Middle frontal gyrus (tissue), 1 donor: Measurements from ENCODE around the gene KLHL41.
"Not testable (repeated sequence)": the region's sequence is repeated elsewhere in the genome, so short reads cannot be mapped to it uniquely, and the experiment has no call there.

Source experiments
- DNase-seq: peaks from one replicate; pipeline ENCODE4 v3.0.0-alpha.2; 2015; ENCODE audit warnings: low spot score; ENCODE audit errors: extremely low spot score

The KLHL41 gene

GRCh38 chr2:169509955-169510354 lies 453 bp downstream of the KLHL41 start:
- no peak for DNase-seq

- DNase-seq: no peak
These were observed 994 bp downstream of the KLHL41 start for GRCh38 chr2:169510496-169510895.

GRCh38 chr2:169511818-169512217 lies 2.3 kb downstream of the KLHL41 start:
- no peak for DNase-seq

GRCh38 chr2:169512525-169512924 lies 3.0 kb downstream of the KLHL41 start:
- no peak for DNase-seq

GRCh38 chr2:169513094-169513493 lies 3.6 kb downstream of the KLHL41 start:
- DNase-seq: no peak

- no peak for DNase-seq
These were observed 4.4 kb downstream of the KLHL41 start for GRCh38 chr2:169513926-169514325.

GRCh38 chr2:169514758-169515157 lies 5.3 kb downstream of the KLHL41 start:
- DNase-seq: not testable (repeated sequence)

GRCh38 chr2:169516488-169516995 lies 7.0 kb downstream of the KLHL41 start:
- DNase-seq: not testable (repeated sequence)

- no peak for DNase-seq
These were observed 11.4 kb downstream of the KLHL41 start for GRCh38 chr2:169520896-169521295.

GRCh38 chr2:169523681-169524080 lies 14.2 kb downstream of the KLHL41 start:
- no peak for DNase-seq

GRCh38 chr2:169525434-169525833 lies 15.9 kb downstream of the KLHL41 start:
- no peak for DNase-seq

- no peak for DNase-seq
These were observed 16.9 kb downstream of the KLHL41 start for GRCh38 chr2:169526451-169526850.

- no peak for DNase-seq
These were observed 18.8 kb downstream of the KLHL41 start for GRCh38 chr2:169528271-169528701.

- DNase-seq: not testable (repeated sequence)
These were observed 30.0 kb downstream of the KLHL41 start for GRCh38 chr2:169539460-169539859.

GRCh38 chr2:169540146-169540545 lies 30.6 kb downstream of the KLHL41 start:
- no peak for DNase-seq

GRCh38 chr2:169542433-169542832 lies 32.9 kb downstream of the KLHL41 start:
- DNase-seq: no peak

GRCh38 chr2:169546756-169547155 lies 37.3 kb downstream of the KLHL41 start:
- no peak for DNase-seq

GRCh38 chr2:169561364-169561763 lies 51.9 kb downstream of the KLHL41 start:
- no peak for DNase-seq

- DNase-seq: not testable (repeated sequence)
These were observed 52.6 kb downstream of the KLHL41 start for GRCh38 chr2:169562084-169562483.

GRCh38 chr2:169562519-169562918 lies 53.0 kb downstream of the KLHL41 start:
- DNase-seq: no peak

GRCh38 chr2:169565686-169566085 lies 56.2 kb downstream of the KLHL41 start:
- no peak for DNase-seq

- no peak for DNase-seq
These were observed 60.4 kb downstream of the KLHL41 start for GRCh38 chr2:169569948-169570347.

GRCh38 chr2:169570752-169571151 lies 61.2 kb downstream of the KLHL41 start:
- DNase-seq: not testable (repeated sequence)

GRCh38 chr2:169571571-169571970 lies 62.1 kb downstream of the KLHL41 start:
- no peak for DNase-seq
